ENCODE results near the gene PRCC.
"Not testable (repeated sequence)": the region's sequence is repeated elsewhere in the genome, so short reads cannot be mapped to it uniquely, and the experiment has no call there.

Gene PRCC

DNA sequence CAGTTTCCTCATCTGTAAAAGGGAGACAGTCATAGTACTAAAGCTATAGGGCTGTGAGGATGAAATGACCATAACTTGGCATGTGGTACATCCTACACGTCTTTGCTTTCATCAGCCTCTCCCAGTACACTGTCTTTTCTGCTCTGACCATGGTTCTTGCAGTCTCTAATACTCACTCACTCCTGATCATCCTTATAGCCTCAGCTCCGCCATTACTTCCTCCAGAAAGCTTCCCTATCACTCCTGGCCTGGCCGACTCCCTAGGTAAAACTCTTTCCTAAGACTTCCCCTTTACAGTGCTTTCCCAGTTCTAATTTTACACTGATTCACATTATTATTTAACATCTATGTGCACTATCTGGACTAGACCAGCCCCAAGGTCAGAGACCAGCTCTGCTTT lies 21.5 kb upstream of the PRCC start:
- no peak for DNase-seq

DNA sequence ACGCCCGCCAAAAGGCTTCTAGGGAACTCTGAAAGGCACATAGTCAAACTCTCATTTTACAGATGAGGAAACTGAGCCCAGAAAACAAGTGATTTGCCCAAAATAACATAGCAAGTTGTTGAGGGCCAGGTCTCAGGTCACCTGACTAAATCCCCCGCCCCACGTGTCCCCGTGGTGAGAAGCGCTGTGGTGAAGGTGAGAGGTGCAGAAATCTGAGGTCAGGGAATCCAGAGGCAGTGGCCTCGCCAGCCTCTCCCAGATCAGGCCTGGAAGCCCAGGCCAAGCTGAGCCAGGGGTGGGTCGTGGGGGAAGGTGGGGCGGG lies 21.0 kb upstream of the PRCC start:
- DNase-seq, result no peak

DNA sequence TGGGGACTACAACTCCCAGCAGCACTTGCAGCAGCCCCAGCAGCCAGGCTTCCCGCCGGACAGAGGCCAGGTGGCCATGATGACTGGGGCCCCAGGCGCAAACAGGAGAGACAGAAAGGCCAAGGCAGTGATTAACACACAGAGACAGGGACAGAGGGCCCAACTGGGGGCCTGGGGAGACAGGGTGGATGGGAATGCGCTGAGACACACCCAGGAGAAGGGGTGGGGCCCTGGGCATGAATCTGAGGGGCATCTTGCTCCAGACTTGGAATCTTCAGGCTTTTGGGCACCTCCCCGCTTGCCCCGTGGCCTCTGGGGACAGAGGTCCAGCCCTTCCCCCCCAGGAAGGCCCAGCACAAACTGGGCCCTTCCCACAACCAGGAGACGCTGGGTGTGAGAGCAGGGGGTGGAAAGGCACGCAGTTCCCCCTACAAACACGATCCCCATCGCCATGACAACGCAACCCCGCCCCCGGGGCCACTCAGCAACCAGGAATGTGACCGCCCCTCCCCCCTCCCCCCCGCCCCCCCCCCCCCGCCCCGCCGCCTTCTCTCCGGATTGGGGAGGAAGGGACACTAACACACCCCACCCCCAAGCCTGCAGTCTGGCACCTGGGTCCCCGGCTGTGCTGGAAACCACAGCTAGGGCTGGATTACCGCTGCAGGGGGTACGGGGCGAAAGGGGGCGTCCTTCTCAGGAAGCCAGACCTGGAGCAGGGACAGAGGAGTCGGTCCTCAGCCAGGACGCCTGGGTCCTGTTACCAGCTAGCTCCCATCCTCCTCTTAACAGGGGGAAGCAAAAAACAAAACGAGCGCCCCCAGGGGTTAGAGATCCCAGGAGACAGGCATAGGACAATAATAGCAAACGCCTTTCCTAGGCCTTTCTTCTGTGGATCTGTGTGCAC lies 20.4 kb upstream of the PRCC start:
- peak; percentile 95 for DNase-seq

DNA sequence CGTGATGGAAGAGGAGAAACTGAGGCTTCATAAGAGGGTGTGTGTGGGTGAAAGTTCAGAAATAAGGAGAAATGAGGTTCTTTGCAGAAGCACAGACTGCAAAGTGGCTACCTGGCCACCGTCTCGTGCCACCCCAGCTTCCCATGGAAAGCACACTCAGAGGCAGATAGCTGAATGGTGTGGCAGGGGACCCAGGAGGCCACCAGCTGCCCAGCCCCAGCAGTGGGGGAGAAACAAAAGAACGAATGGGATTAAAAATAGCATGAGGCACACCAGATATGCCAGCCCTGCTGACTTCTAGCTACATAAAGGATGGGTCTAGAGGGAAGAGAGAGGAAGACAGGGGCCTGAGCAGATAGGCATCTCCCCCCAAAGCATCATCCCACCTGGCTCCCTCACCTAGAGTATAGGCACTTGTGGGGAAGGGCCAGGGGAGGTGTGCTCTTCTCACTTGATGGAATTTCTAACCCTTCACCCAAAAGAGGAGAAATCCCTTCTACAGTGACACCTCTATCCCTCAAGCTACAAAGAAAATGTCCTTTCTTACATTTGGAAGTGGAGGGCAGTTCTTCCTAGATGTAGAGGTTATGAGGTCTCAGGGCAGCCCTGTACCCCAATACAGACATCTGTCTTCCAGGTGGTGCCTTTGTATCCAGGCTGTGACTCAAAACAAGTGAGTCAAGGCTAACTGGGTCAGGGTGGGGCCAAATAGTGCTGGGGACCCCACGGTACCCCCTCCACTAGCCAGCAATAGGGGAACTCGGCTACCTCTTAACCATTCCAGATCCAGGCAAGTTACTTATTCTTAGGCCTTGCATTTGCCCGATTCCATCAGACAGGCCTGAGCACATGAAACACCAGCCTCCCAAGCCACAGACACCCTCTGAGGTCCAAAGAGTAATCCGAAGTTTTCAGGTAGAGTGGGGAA lies 19.3 kb upstream of the PRCC start:
- no peak for DNase-seq

DNA sequence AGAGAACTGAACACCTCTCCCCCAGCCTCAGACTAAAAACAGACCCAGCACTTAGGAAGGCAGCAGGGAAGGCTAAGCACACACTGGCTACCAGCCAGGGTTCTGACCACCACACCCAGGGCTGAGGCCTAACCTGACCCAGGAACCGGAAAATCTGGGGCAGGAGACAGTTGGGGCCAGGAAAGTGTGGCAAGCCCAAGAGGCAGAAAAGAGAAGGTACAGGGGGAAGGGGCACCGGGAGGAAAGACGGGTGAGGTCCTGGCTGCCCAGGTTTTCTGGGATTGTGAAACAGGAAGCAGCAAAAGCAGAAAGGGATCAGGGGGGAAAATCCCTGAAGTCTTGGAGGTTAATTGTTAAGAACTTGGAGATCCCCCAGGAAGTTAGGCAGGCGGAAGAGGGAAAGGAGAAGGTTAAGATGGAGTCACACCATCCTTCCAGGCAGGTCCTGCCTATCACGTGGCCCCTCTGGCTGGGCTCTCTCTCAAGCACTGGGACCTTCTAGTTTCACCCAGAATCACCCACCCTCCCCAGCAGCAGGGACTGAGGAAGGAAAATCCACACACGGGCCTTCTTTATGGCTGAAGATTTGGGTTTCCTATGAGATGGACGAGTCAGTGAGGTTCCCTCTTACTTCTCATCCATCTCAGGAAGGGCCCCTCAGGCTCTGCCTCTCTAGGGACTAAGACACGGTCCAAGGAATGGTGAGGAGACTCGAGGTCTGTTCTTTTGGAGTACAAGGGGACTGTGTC lies 18.5 kb upstream of the PRCC start:
- DNase-seq, result peak; percentile 63

DNA sequence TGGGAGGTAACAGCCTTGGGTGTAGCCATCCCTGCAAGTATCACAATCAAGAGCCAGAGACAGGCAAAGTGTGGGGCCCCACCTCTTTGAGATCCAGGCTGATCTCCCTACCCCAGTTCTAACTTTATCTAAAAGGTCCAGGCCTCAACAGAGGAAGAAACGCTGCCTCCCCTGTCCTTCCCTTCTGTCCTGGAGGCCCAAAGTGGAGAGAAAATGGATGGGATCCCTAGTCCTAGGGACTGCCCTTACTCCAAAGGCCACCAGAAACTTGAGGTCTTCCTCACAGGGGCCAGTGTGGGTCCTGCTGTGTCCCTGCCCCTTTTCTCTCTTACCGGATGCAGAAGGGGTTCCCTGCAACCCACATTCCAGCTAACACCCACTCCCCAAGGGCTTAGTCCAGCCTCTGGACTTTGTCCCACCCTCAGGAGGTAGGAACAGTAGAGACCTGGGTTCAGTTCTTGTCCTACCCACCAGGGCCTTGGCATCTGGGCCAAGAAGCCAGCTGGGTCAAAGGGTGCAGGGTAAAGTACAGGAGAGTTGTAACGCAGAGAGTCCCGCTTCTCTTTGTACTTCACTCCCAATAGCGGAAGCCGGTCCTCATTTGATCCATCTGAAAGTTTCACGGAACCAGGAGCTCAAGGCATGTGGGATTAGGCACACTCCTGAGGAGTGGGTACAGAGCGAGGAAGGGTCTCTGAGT lies 17.8 kb upstream of the PRCC start:
- DNase-seq, result no peak

DNA sequence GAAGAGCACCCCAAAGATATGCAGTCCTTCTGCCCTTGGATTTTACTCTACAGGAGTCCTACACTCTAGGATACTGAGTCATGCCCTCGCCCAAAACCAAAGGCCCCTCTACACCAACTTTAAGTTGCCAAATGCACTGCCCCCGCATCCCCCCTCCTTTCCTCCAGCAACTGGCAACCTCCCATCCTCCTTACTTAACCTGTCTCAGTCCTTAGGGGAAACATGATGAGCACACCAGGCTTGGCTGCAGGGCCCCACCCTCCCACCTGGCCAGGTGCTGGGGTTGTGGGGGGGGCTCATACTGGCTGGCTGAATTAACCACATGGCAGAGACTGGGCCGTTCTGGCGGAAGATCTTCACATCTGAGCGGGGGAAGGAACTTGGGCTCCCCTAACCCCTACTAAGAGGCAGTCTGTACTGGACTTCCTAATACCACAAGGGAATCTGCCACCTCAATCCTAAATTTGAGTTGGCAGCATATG lies 17.1 kb upstream of the PRCC start:
- DNase-seq, result no peak

DNA sequence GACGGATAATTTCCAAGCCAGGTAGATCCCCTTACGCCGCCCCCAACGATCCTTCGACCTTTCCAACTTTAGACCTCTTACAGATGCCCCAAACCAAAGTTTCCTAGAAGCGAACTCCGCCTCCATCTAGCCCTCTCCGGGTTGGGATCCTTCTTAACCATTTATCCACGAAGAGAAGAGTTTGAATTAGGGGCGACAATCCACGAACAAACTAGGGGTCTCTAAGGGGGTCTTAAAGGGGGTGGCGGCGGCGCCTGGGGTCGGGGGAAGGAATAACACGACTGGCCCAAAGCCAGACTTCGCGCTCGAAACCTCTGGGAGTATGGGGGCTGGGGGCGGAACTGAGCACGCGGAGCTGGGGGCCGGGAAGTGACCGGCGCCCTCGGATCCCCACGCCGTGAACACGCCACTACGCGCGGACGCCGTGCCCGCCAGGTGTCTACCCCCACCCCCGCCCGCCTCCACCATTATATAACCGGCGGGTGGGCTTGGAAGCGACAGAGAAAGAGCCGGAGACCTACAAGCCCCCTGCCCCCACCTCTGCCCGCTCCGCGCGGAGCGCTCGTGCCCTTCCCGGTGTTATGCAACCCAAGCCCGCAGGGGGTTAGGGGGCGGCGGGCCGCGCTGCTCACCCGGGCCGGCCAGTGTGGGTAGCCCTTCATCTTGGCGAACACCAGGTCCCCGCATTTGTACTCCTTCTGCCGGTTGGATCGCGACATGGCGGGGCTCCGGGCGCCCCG lies 16.5 kb upstream of the PRCC start:
- no peak for DNase-seq

DNA sequence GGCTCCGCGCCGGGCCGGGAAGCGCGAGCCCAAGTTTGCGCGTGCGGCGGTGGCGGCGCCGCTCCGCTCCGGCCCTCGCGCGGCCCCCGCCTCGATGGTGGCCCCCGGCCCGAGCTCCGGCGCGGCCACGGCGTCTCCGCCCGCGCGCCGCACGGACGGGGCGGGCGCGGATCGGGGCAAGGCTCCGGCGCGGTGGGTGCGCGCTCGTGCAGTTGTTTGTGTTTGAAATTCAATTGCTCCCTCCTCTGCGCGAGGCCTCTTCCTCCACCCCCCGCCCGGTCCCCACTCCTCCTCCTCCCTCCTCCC lies 15.9 kb upstream of the PRCC start, which contains the start of gene HDGF:
HDGF (minus strand) TSS at position 225 of the 306 bp plus-strand sequence. CDS start 246 bp downstream, outside the sequence.
- no peak for DNase-seq

DNA sequence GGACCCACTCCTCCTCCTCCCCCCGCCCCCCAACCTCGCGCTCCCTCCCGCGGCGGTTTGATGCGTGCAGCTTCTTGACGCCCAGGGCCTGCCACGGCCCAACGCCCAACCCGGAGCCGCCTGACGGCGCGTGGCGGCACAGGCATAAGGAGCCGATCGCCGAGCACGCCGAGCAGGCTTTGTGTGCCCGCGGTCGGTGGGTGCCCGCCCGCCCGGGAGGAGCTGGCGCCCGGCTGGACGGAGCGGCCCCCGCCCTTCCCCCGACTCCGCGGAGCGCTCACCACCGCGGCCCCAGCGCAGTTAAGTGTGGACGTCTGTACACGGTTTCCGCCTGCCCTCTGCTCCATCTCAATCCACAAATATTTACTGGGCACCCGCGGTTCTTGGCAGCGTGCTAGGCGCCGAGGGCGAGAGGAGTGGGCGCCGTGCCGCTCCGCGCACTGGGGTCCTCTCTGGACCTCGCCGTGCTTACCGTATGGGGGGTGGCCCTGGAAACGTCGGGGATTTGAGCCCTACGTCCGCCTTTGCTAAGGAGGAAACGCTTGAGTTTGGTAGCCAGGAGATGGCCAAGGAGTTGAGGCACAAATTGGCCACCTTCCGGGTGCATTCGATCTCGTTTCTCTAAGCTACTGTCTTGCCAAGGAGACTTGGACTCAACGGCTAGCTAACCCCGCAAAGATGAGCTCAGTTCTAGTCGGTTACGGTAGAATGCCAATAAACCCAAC lies 15.4 kb upstream of the PRCC start:
- peak; percentile 97 for DNase-seq

DNA sequence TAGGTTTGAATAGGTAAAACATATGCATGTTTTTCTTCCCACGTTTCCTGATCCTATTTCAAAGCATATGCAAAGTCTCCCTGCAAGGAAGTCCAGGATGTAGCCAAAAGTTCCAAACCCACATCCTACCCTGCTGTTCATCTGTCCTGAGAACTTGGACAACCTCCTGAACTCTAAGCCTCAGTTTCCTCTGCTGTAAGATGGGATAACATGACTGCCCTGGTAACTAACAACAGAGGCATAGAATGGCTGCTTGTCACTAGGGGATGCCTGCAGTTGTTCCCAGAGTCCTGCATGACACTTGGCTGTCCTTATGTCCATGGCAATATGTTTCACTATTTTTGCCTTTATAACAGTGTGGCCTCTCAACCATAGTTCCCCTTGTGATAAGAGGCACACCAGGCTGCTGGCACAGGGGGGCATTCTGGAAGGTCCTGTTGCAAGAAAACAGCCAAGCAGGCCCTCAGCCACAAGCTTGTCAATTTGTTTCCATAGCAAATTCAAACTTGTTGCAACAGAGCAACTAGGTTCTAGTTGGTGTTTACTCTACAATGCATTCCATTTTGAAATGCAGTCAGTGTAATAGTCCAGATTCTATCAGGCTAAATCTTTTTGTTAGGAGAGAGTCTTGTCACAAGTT lies 14.4 kb upstream of the PRCC start:
- DNase-seq, result no peak

DNA sequence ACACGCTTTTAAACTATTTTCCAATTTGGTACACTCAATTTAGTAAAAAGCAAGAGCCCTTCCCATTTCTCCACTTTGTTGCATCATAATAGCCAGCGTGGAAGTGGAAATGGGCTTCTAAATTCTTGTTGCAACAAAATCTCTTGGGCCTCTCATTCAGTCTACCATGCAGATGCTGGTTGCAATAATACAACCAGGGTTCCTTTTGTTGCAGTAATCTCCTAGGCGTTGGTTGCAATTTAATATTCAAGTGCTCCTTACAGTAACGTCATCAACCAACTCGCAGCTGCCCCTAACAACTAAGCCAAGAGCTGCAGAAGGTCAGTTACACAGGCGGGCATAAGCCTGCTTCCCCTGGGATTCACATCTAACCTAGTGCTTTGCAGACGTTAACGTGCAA lies 13.1 kb upstream of the PRCC start:
- no peak for DNase-seq

DNA sequence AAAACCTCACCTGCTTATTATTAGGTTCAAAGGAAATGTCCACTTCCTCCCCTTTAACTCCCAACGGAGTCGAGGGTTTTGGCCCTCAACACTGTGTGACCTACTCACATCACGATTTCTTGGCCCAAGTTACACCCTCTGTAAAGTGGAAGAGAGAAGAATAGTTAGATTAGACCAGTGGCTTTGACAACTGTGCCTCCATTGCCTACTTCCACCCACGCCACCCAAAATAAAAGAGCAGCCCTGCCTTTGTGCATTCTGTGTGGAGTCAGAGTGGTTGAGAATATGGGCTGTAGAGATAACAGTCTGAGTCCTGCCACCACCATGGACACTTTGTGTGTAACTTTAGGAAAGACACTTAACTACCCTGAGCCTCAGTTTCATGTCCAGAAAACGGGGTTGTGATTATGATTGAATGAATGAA lies 11.8 kb upstream of the PRCC start:
- DNase-seq, result no peak

DNA sequence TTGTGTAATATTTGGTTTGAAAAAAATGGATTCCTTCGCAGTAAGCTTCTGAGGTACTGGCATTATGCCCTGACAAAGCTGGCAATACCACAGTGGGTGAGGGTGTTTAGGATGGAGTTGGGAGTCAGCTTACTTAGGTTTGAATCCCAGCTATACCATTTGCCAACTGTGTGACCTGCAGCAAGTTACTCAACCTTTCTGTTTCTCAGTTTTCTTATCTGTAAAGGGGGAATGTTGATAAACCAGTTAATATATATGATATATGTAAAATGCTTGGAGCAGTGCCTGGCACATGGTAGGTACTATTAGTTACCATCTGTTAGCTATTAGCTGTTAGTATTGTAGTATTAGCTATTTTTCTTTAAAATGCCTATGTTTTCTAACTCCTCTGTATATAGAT lies 11.0 kb upstream of the PRCC start:
- DNase-seq, result no peak

DNA sequence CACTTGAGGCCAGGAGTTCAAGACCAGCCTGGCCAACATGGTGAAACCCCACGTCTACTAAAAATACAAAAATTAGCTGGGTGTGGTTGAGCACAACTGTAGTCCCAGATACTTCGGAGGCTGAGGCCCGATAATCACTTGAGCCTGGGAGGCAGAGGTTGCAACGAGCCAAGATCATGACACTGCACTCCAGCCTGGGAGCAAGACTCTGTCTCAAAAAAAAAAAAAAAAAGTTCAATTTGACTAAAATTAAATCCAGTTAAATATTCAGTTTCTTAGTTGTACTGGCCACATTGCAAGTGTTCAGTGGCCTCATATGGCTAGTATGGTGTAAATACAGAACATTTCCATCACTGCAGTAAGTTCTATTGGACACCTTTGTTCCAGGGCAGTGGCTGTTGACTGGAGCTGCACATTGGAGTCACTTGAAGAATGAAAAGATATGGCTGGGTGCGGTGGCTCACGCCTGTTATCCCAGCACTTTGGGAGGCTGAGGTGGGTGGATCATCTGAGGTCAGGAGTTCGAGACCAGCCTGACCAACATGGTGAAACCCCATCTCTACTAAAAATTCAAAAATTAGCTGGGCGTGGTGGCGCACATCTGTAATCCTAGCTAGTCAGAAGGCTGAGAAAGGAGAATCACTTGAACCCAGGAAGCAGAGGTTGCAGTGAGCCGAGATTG lies 9.6 kb upstream of the PRCC start:
- DNase-seq, result not testable (repeated sequence)

DNA sequence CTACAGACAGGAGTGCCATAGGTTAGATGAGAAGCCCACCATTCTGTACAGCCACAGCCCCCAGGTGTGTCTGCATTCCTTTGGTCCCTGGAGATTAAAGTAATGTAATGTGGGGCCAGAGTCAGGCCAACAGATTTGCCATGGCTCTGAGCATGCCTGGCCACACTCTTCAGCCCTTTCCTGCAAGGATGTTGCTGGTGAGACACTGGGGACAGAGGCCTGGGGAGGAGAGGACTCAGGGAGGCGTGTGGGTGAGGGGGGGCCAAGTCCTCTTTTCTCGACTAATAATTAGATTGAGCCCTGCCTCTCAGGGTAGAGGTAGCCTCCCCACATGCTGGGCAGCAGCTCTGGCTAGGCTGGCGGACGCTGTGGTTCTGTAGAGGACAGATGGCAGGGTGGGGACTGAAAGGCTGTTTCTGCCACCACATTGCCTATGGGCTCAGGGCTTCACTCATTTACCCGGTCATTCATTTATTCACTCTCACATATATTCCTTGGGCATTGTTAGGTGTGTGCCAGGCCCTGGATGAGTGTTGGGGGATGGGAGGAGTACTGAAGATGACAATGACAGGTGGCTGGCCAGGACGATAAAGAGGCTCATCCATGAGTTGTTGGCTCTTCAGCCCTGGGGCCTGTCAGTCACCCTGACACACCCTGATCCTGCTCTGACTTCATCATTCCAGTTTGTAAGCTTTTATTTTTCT lies 7.1 kb upstream of the PRCC start:
- DNase-seq, result no peak

DNA sequence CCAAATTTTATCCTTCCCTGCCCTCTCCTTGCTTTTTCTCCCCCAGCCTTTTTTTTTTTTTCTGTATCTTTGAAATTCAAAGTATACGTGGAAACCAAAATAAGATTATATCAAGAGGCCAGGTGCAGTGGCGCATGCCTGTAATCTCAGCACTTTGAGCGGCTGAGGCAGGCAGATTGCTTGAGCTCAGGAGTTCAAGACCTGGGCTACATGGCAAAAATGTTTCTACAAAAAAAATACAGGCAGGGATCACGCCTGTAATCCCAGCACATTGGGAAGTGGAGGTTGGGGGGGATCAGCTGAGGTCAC lies 6.6 kb upstream of the PRCC start:
- DNase-seq, result no peak

DNA sequence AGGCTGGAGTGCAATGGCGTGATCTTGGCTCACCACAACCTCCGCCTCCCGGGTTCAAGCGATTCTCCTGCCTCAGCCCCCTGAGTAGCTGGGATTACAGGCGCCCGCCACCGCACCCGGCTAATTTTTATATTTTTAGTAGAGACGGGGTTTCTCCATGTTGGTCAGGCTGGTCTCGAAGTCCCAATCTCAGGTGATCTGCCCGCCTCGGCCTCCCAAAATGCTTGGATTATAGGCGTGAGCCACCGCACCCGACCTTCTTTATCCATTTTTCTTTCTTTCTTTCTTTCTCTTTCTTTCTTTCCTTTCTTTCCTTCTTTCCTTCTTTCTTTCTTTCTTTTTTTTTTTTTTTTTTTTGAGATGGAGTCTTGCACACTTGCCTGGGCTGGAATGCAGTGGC lies 2.2 kb upstream of the PRCC start:
- DNase-seq, result not testable (repeated sequence)

DNA sequence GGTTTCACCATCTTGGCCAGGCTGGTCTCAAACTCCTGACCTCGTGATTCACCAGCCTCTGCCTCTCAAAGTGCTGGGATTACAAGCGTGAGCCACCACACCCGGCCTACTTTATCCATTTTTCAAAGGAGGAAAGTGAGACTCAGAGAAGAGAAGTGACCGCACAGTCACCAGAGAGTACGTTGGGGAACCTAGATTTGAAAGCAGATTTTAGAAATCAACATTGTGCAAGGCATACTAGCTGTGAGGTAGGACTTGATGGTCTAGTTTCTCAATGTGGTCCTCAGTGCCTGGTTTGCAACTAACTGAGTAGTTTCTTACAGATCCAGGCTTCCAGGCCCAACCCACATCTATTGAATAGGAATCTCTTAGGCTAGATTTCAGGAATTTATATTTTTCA lies 1.7 kb upstream of the PRCC start:
- no peak for DNase-seq

All from fibroblast of upper back skin (primary cell).